GM12878 (cell line): Measurements from ENCODE around the gene REEP3.

Experiments
- CTCF ChIP-seq, 3 experiments: IDR thresholded peaks in 2 of 3; conservative IDR thresholded peaks in 1 of 3; 2 replicates each; pipeline ENCODE4 v1.5.1; 2011; ENCODE audit warnings: low read depth in 3 of 3, low read length in 3 of 3, mild to moderate bottlenecking in 3 of 3, control low read depth in 2 of 3, moderate library complexity in 2 of 3, inconsistent platforms in 1 of 3, mixed read lengths in 1 of 3; ENCODE audit not compliant: control insufficient read depth in 2 of 3, insufficient read depth in 1 of 3; ENCODE audit errors: extremely low read depth in 1 of 3
- E2F8 ChIP-seq: fragments of 450-650 bp; IDR thresholded peaks from 2 replicates; pipeline ENCODE4 v1.6.1; 2018; ENCODE audit warnings: mild to moderate bottlenecking, low read depth, moderate library complexity; ENCODE audit not compliant: partially characterized antibody
- FOXK2 ChIP-seq: fragments of 450-650 bp; IDR thresholded peaks from 2 replicates; pipeline ENCODE4 v1.6.1; 2017; ENCODE audit warnings: mild to moderate bottlenecking, moderate library complexity
- FOXM1 ChIP-seq: IDR thresholded peaks from 2 replicates; pipeline ENCODE4 v1.6.1; 2012; ENCODE audit warnings: low read depth, mild to moderate bottlenecking, inconsistent platforms, low read length, moderate library complexity

GRCh38 chr10:63670291-63670898 lies 149.2 kb downstream of the REEP3 start:
- TF ChIP-seq CTCF (IDR thresholded peaks at IDR 0.05 in 2 of 3, conservative IDR thresholded peaks at IDR 0.05 in 1 of 3; ENCODE audit: control insufficient read depth in 2 of 3, extremely low read depth in 1 of 3, insufficient read depth in 1 of 3, low read depth in 3 of 3, low read length in 3 of 3) (no peak), FOXM1 (peak; percentile 88; the same call in 1 of the 2 replicates), FOXK2 (no peak), E2F8 (no peak)
